ENCODE data around the gene NTM. TPM values are rescaled to one million over a fixed set of nuclear protein-coding genes. Genes with fewer than 3 reads are reported as not detected.

NTM gene
- total RNA-seq, 4 donors from 2014 or later = 3.6 to 11.8 (median 7.8) TPM

DNA sequence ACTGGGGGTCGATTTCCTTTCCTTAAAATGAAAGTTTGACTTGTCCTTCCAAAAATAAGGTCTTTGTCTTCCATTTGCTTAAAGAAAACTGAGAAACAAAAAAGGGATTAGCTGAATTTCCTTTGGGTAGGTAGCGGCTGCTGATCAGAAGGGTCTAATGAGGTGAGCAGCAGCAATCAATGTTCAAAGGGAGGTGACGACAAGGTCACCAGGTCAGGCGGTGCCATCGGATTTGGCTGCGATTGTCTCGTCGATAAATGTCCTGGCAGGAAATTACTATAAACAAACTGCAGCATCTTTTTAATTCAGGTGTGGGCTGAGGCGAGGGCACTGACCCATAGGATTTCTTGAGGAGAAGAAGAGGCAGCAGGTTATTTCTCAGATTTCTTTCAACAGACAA, 480.1 kb downstream of the NTM start:
- no peak for TF ChIP-seq POLR2AphosphoS5 (IDR thresholded peaks at IDR 0.05)
- TF ChIP-seq, protein P1, sequence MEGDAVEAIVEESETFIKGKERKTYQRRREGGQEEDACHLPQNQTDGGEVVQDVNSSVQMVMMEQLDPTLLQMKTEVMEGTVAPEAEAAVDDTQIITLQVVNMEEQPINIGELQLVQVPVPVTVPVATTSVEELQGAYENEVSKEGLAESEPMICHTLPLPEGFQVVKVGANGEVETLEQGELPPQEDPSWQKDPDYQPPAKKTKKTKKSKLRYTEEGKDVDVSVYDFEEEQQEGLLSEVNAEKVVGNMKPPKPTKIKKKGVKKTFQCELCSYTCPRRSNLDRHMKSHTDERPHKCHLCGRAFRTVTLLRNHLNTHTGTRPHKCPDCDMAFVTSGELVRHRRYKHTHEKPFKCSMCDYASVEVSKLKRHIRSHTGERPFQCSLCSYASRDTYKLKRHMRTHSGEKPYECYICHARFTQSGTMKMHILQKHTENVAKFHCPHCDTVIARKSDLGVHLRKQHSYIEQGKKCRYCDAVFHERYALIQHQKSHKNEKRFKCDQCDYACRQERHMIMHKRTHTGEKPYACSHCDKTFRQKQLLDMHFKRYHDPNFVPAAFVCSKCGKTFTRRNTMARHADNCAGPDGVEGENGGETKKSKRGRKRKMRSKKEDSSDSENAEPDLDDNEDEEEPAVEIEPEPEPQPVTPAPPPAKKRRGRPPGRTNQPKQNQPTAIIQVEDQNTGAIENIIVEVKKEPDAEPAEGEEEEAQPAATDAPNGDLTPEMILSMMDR (IDR thresholded peaks at IDR 0.05) = no peak
- no peak for TF ChIP-seq POLR2A (IDR thresholded peaks at IDR 0.05)
- TF ChIP-seq EP300 (IDR thresholded peaks at IDR 0.05) = no peak
- H3K27ac ChIP-seq = no peak overlapping the region
- H3K27me3 ChIP-seq = peaks cover 42% of the 10 kb centered on the region
- WGBS, 2 donors (ENCODE audit: low coverage in 1 of 2) = 48 to 52% methylated on average over 7 to 8 of the region's 9 CpGs
- no peaks in the 10 kb centered on the region for H3K4me1 ChIP-seq
- H3K36me3 ChIP-seq = no peaks in the 10 kb centered on the region
- H3K4me3 ChIP-seq = no peak overlapping the region
- no peak for ATAC-seq
- no peaks in the 10 kb centered on the region for H3K9me3 ChIP-seq

DNA sequence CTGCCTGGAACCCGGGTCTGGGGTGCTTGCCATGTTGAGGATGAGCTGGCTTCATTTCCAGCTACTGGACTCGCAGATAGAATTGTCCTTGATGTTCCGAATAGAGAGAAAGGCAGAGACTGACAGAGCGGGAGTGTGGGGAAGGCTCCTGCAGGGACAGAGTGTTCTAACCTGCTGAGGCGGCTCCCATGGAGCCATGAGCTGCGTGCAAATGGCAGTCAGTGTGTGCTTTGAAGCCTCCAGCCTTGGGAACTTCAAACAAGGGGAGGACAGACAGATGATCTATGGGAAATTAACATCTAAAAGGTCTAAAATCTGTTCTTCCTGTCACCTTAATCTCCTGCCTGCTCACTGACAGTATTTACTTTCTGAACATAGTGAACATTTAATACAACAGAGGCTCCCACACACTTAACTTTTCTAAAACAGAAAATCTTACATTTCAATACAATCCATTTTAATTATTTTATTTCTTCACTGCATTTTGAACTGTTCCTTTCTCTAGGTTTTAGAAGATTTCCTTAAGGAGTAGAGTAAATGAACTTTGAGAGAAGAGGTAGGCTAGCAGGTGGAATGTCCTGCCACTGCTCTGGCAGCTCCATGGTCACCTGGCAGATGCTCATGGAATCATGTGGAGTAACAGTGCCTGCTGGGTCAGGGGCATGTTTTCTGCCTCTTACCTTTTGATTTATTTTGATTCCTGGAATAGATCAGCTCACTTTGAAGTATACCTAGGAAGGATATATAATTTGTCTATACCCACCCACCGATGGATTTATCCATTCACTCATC, 481.7 kb downstream of the NTM start:
- no peak for TF ChIP-seq POLR2AphosphoS5 (IDR thresholded peaks at IDR 0.05)
- TF ChIP-seq, protein P1 (IDR thresholded peaks at IDR 0.05) = no peak
- no peak for TF ChIP-seq POLR2A (IDR thresholded peaks at IDR 0.05)
- no peak for TF ChIP-seq EP300 (IDR thresholded peaks at IDR 0.05)
- 30 to 51% methylated on average over 5 to 7 of the region's 7 CpGs for WGBS, 2 donors (ENCODE audit: low coverage in 1 of 2)
- Histone ChIP-seq H3K4me1 (no peaks in the 10 kb centered on the region), H3K36me3 (no peaks in the 10 kb centered on the region), H3K27ac (no peak overlapping the region), H3K4me3 (no peak overlapping the region), H3K9me3 (no peaks in the 10 kb centered on the region), H3K27me3 (peaks cover 39% of the 10 kb centered on the region)
- no peak for ATAC-seq

DNA sequence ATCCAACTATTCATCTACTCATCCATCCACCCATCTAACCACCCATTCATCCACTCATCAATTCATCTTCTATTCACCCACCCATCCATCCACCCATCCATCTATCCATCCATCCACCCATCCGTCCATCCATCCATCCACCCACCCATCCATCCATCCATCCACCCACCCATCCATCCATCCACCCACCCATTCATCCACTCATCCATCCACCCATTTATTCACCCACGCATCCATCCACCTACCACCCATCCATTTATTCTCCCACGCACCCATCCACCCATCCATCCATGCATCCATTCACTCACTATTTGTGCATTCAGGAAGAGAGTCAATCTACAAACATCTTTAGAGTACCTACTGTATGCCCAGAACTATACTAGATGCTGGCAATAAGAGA, 482.3 kb downstream of the NTM start:
- Histone ChIP-seq H3K4me3 (no peak overlapping the region), H3K36me3 (no peaks in the 10 kb centered on the region), H3K27ac (no peak overlapping the region), H3K9me3 (no peaks in the 10 kb centered on the region), H3K4me1 (no peaks in the 10 kb centered on the region), H3K27me3 (peaks cover 39% of the 10 kb centered on the region)
- WGBS, 2 donors (ENCODE audit: low coverage in 1 of 2) = 93 to 95% methylated on average over 3 of the region's 3 CpGs
- no peak for ATAC-seq
- no peak for TF ChIP-seq POLR2A (IDR thresholded peaks at IDR 0.05)
- TF ChIP-seq, protein P1 (IDR thresholded peaks at IDR 0.05) = no peak
- TF ChIP-seq POLR2AphosphoS5 (IDR thresholded peaks at IDR 0.05) = no peak
- TF ChIP-seq EP300 (IDR thresholded peaks at IDR 0.05) = no peak

DNA sequence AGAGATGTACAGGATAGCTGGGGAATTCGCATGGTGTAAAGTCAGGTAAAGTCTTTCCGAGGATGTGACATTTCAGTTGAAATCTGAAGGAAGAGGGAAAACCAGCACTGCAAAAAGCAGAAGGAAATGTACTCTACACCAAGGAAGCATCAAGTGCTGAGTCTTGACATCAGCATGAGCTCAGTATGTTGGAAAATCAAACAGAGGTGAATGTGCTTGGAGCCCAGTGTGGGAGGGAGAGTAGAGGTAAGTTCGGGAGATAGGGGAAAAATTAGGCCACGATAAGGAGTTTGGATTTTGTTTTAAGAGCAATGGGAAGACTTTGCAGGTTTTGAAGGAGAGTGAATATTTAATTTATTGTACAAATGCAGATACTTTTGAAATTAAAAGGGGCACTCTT, 484.0 kb downstream of the NTM start:
- TF ChIP-seq, protein P1 (IDR thresholded peaks at IDR 0.05) = no peak
- TF ChIP-seq POLR2A (IDR thresholded peaks at IDR 0.05) (no peak), EP300 (IDR thresholded peaks at IDR 0.05) (no peak), POLR2AphosphoS5 (IDR thresholded peaks at IDR 0.05) (no peak)
- Histone ChIP-seq H3K4me1 (no peaks in the 10 kb centered on the region), H3K36me3 (no peaks in the 10 kb centered on the region), H3K27me3 (peaks cover 28% of the 10 kb centered on the region), H3K27ac (no peak overlapping the region), H3K9me3 (no peaks in the 10 kb centered on the region), H3K4me3 (no peak overlapping the region)
- no peak for ATAC-seq
- 91 to 100% methylated on average over 1 to 4 of the region's 4 CpGs for WGBS, 2 donors (ENCODE audit: low coverage in 1 of 2)

DNA sequence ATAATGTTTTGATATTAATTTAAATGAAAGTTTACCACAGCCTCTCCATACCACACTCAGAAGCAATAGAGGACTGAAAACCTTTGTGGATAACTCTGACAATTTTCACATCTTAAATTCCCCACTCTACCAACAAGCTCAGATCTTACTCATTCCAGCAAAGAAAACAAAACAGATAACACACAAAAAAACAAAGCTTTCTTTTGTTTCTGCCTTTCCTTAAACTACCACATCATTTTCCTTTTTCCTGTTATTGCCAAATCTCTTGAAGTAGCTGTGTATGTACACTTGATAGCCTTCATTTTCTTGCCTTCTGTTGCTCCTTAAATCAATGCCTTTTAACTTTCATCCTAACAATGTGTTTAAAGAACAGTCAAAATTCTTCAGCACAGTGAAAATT, 484.9 kb downstream of the NTM start:
- Histone ChIP-seq H3K9me3 (no peaks in the 10 kb centered on the region), H3K4me3 (no peak overlapping the region), H3K4me1 (no peaks in the 10 kb centered on the region), H3K27me3 (peaks cover 21% of the 10 kb centered on the region), H3K27ac (no peak overlapping the region), H3K36me3 (no peaks in the 10 kb centered on the region)
- TF ChIP-seq POLR2A (IDR thresholded peaks at IDR 0.05) (no peak), POLR2AphosphoS5 (IDR thresholded peaks at IDR 0.05) (no peak), EP300 (IDR thresholded peaks at IDR 0.05) (no peak)
- TF ChIP-seq, protein P1 (IDR thresholded peaks at IDR 0.05) = no peak
- no peak for ATAC-seq
